ENCODE data around the gene SLC16A3.

DNA sequence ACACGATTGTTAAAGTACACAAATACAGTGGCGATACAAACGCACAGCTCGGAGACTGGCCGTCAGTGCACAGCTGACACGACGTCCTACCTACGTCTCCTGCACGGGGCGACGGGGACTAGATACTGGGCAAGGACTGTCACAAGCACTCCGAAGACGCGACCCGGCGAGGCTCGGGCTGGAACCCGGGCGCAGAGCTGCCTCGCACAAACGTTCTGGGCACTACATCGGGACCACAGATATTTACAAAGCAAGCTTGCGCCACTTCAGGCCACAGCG is 13.8 kb downstream of the SLC16A3 start:
- TF ChIP-seq, protein P1, sequence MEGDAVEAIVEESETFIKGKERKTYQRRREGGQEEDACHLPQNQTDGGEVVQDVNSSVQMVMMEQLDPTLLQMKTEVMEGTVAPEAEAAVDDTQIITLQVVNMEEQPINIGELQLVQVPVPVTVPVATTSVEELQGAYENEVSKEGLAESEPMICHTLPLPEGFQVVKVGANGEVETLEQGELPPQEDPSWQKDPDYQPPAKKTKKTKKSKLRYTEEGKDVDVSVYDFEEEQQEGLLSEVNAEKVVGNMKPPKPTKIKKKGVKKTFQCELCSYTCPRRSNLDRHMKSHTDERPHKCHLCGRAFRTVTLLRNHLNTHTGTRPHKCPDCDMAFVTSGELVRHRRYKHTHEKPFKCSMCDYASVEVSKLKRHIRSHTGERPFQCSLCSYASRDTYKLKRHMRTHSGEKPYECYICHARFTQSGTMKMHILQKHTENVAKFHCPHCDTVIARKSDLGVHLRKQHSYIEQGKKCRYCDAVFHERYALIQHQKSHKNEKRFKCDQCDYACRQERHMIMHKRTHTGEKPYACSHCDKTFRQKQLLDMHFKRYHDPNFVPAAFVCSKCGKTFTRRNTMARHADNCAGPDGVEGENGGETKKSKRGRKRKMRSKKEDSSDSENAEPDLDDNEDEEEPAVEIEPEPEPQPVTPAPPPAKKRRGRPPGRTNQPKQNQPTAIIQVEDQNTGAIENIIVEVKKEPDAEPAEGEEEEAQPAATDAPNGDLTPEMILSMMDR (IDR thresholded peaks at IDR 0.05): no peak
- TF ChIP-seq EZH2 (IDR thresholded peaks at IDR 0.05; ENCODE audit: borderline replicate concordance, insufficient read depth, low read depth, low read length, poor library complexity, severe bottlenecking): no peak

Measured in B cell (primary cell).